ENCODE data around the gene PLPP3.
A peak's percentile ranks its signal among the peaks of the same experiment; 100 is the strongest.

PLPP3 gene

DNA sequence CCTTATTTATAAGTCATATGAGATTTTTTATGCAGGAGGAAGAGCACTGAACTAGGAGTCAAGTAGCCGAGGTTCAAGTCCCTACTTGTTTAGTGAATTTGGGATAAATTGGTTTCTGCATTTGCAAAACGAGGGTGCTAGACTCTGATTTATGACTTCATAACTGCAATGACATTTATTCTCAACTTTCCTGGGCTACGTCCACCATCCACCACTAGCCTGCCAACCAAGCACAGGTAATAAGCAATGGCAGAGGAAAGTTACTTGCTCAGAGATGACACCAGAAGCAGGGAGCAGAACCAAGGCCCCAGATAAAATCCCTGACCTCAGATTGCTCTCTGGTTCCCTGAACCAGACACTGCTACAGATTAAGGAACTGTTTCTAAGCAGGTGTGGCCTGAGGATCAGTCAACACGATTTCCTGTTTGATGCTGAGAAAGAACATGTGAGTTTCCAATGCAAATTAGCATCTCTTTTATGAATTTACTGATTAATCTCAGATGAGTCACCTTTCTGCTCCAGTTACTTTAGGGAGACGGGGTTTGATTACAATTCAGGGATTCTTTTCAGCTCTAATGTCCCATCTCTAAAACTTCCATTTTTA is 52.7 kb downstream of the PLPP3 start:
- DNase-seq = no peak

GRCh38 chr1:56525489-56526041 is 53.8 kb downstream of the PLPP3 start:
- DNase-seq = no peak

GRCh38 chr1:56524263-56524662 is 55.1 kb downstream of the PLPP3 start:
- DNase-seq = no peak

- DNase-seq = no peak
These were observed 56.7 kb downstream of the PLPP3 start for GRCh38 chr1:56522680-56523079.

DNA sequence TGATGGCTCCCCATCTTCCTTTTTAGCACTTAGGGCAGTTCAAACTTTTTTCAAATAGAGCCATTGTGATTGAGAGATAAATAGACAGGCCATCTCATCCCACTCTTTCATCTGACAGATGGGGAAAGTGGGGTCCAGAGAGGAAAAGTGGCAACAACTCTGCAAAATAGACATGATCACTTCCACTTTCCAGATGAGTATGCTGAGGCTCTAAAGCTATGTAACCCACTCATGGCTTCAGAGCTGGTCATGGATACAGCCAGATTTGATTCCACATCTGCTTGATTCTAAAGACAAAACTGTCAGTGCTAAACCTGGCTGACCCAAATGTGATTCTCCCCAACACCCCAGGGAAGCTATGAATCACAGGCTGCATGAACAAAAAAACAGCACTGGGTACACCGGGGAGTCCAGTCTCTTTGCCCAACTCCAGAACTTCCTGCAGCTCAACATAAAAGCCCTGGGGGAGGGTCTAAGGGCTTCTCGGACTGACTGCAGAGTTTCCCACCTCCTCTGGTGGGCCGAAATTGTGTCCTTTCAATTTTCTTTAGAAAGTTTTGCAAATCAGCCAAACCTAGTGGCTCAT is 59.3 kb downstream of the PLPP3 start:
- DNase-seq = no peak

- no peak for DNase-seq
These were observed 61.8 kb downstream of the PLPP3 start for GRCh38 chr1:56517404-56518130.

DNA sequence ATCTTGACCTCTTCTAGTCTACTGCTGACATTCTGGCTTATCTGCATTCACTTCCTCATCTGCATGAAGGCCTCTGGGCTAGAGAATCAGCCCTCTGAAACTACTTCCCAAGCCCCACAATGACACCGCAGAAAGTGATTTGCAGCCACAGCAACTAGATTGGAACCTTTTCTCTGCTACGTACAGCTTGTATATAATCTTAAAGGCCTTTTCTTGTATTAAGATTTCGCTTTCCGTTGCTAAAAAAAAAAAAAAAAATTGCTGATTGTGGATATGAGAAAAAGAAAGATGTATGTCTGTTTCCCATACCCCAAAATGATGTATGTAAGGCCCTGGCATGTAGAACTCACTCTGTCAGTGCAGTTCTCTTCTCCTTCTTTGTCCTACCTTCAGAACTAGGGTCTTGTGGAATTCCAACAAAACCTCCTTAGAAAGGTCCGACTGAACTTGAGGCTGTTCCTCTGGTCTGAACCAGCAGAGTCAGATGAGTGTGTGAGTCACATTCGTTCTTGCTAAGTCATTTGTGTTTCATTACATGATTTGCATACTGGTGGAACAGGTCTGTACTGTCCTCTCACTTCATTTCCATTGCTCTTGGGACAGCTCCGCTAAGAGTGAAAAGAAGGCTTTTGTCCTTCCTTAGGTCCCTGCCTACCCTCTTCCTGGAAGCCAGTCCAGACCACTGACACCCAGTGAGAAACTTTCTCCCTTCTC is 62.7 kb downstream of the PLPP3 start:
- no peak for DNase-seq

DNA sequence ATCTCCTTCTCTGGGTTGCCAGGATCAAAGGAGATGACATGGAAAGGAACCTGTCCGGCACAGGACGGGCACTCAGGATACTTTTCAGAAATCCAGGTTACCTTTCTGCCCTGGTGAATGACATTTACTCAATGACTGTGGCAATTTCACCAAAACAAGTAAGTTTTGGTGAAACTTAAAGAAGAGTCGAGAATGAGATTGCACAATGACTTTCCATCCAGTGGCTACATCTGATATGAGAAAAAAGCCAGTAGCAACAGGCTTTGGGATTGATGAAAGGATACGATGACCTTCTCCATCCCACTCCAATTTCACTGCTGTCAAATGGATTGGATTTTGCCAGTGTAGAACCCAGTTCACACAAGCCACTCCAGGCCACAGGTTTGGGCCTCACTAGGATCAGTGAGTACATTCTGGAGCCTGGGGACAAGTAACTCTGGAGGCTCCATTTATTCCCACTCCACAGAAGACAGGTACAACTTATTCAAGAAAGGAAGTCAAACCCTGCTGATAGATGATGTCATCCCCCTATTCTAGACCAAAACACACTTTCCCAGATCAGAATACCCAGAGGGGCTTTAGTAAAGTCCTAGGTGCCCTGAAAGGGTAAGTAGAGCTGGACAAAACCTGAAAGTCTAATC is 63.3 kb downstream of the PLPP3 start:
- DNase-seq = no peak

DNA sequence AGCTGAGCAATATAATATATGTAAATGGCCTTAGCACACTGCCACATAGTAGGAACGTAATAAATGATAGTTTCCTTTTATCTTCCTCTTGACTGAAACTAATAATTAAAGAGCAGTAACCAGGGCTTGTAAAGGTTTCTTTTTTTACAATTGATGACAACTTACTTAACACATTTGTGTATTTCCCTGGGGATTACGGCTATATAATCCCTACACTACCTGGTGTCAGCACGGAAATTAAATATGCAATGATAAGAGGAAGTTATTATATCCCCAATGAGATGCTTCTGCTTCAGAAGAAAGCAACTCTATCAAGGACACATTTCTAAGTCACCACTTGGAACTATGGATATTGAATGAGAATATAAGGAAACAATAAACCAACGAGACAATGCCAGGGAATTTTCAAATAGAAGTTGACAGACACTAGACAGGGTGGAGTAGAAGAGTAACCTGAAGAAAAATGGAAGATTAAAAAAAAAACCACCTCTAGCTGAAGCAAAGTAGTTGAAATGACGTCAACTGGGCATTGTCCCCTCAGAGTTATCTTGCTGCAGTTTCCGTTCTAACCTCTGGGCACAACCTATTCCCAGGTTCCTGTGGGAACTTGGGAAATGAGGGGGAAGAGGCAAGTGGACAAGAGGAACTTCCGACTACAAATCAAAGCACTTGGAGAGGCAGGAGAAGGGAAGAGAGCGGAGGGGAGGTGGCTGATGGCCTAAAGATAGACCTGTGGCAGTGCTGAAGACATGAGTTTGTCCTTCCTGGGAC is 66.5 kb downstream of the PLPP3 start:
- DNase-seq = no peak

DNA sequence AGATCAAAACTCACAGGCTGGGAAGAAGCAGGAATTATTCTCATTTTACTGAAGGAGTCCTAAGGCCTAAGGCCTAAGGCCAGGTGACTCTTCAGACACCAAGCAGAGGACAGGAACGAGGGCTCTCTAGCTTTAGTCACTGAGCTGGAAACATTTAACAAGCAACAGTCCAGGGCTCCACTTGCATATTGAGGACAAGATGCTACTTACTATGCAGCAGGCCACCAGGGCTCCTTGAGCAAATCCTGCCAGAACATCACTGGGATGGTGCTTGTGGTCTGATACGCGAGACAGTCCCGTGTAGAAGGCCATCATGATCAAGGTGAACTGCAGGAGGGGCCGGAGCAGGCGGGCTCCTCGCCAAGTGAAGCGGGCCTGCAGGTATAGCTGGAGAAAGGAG is 67.6 kb downstream of the PLPP3 start:
- DNase-seq = no peak

DNA sequence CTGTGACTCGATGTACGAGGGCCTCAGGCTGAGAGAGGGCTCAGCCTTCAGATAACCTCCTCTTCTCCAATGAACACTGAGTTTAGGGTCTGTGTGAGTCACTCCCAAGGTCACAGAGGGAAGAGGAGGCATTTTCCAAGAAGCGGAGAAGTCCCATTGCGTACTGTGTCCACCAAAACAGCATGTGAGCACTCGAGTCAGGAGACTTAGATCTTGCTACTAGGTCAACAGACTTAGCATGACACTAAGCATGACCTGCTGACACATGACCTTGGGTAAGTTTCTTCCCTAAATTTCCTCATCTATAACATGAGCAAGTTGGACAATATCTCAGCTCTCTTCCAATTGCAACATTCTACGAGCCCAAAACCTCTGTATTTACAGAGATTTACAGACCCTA is 68.0 kb downstream of the PLPP3 start:
- no peak for DNase-seq

GRCh38 chr1:56510642-56511021 is 68.7 kb downstream of the PLPP3 start:
- no peak for DNase-seq

GRCh38 chr1:56509713-56510641 is 69.4 kb downstream of the PLPP3 start:
- peak; percentile 46 for DNase-seq

GRCh38 chr1:56508523-56508983 is 70.8 kb downstream of the PLPP3 start:
- no peak for DNase-seq

GRCh38 chr1:56507925-56508522 is 71.3 kb downstream of the PLPP3 start:
- no peak for DNase-seq

- DNase-seq = no peak
These were observed 72.3 kb downstream of the PLPP3 start for GRCh38 chr1:56506951-56507491.

DNA sequence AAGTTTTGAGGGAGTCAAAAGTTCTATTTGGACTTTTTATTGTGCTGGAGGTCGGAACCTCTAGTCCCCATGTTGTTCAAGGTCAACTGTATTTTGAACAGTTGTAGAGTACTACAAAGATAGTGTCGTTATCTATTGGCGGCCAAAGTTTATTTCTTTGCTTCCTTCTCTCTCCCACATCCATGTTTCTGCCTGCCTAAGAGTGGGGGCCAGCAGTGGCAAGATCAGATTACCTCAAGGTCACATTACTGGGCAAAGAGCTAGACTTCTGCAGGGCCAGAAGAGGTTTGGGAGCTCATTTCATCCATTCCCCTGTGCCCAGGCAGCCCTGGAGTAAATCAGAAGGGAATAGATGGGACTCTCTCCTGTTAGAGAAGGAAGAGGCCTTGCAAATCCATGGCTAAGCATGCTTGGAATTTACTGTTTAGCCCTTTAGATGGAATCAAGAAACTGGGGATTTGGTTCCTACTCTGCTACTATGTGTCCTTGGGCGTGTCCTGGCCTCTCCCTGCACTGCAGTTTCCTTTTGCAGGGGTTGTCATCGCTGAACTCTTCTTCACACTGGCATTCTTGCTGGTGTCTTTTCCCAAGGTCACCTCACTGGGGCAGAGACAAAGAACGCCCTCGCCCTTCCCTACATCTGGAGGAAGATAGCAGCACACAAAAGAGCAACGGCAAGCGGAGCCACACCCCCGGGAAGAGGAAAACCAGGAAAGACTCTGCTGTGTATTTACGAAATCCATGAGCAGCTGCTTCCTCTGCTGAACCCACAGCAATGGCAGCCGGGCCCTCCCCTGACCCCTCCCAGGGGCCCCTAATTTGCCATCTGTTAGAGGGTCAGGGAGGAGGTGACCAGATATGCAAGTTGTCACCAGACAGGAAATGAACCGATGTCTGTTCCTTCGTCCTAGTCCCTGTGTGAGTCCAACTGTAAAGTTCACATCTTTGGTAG is 73.3 kb downstream of the PLPP3 start:
- no peak for DNase-seq

- no peak for DNase-seq
These were observed 76.6 kb downstream of the PLPP3 start for GRCh38 chr1:56502700-56503245.
